Globus pallidus (tissue), 1 donor: Measurements from ENCODE around the gene TAF3.
"Not testable (repeated sequence)": the region's sequence is repeated elsewhere in the genome, so short reads cannot be mapped to it uniquely, and the experiment has no call there.

Source experiments
- DNase-seq: peaks from one replicate; pipeline ENCODE4 v3.0.0-alpha.2; 2015; ENCODE audit warnings: low spot score

TAF3 gene

GRCh38 chr10:7969623-7970022 is 151.3 kb downstream of the TAF3 start:
- DNase-seq, result no peak

DNA sequence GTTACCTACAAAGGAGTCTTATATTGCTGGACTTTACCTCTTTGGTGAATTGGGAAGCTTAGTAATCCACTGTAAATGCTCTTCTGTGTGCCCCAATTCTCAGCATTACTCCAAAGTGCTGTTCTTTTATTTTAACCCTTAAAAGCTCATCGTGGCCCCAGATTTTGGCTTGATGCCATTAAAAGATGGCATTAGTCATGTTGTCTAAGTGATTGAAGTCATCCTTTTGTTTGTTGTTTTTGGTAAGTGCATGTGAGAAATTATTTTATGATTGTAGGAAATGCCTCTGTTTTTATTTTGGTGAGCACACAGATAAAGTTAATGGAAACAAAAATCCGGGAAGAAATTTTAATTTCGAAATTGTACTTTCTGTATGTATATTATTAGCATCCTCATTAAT is 153.6 kb downstream of the TAF3 start:
- DNase-seq, result no peak

DNA sequence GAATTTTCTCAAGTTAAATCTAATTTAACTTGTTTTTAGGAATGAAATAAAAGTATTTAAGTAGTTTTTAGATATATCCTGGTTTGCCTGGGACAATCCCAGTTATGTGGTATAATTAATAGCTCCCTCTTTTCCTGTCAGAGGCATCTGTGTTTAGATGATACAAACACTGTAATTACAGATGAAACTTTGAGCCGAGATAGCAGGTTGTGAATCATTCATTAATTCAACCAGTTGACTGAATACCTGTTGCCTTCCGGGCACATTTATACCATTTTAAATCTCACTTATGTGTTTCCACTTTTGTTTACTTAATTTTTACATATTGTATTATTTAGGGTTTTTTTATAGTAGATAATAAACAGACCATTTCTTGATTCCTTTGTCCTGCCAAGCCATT is 154.1 kb downstream of the TAF3 start:
- DNase-seq, result no peak

GRCh38 chr10:7980196-7980595 is 161.9 kb downstream of the TAF3 start:
- DNase-seq, result no peak

GRCh38 chr10:7982727-7983126 is 164.4 kb downstream of the TAF3 start:
- DNase-seq, result no peak

DNA sequence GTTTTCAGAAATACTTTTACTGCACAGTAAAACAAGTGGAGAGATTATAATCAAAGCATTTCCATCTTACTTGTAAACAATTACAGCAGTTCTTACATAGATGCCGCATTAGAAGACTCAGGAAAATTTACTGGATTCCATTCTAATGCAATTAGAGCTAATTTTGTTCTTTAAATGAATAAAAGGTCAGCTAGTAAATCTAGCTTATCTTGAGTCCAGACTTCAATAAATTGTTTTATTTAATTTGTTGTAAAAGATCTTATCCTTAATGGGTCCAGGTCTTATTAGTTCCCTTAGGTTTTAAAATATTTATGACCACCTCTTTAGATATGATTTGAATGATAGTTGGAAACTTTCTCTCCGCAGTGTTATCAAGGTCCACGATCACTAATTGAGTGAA is 166.0 kb downstream of the TAF3 start:
- no peak for DNase-seq

DNA sequence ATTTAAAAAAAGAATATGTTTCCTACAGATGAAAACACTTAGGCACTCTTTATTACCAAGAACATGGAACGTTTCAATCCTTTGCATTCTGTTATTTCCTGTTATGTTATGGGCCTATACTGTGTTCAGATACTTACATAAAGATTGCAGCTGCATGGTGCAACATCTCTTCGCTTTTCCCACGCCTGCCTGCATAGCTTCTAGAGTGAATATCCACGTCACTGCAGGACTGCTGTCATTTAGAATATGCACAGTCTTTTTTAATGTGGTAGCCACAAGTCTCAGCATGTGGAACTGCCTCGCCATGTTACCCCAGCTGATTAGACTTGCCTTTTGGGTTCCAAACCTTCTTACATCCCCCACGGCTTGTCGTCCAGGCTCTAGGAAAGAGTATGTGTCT is 166.6 kb downstream of the TAF3 start:
- DNase-seq, result no peak

DNA sequence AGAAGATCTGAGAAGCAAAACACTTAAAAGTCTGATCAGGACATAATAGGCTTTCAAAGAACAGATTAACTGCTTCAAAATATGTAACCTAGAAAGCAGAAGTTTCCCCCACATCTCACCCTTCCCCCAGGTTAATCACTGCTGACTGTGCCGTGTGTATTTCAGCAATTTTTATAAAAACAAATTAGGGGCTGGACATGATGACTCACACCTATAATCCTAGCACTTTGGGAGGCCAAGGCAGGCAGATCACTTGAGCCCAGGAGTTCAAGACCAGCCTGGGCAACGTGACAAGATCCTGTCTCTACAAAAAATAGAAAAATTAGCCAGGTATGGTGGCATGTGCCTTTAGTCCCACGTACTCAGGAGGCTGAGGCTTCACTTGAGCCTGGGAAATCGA is 168.5 kb downstream of the TAF3 start:
- DNase-seq, result no peak

DNA sequence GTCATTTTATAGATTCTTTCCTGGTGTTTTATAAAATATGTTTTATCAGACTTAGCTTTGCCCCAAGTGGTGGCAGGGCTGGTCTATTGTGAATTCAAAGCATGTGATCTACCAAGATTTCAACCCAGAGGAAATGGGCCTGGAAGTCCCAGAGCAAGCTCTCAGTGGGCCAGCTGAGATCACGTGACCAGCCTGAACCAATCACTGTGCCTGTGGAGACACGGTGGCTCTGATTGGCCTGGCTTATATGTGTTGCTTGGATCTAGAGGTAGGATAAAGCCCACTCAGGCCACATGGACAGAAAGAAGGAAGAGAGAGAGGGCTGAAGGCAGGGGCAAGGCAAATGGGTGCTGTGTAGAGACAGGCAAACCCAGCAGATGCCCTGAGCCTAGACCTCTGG is 170.7 kb downstream of the TAF3 start:
- no peak for DNase-seq

DNA sequence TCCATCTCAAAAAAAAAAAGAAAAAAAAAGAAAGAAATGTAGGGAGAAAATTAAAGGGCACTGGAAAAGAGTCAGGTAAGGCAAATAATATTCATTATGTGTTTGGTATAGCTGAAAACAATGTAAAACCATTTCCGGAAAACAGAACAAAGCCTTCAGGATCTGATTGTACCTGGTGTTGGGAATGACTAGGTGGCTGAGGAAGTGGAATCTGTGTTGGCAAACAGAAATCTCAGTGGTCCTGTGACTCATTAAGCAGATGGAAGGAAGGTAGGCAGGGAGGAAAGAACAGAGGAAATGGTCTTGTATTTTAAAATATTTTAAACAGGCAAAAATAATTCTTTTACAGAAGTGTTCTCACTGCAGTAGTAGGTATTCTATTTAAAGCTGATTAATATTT is 180.5 kb downstream of the TAF3 start:
- no peak for DNase-seq

GRCh38 chr10:8004469-8005000 is 186.2 kb downstream of the TAF3 start:
- no peak for DNase-seq

DNA sequence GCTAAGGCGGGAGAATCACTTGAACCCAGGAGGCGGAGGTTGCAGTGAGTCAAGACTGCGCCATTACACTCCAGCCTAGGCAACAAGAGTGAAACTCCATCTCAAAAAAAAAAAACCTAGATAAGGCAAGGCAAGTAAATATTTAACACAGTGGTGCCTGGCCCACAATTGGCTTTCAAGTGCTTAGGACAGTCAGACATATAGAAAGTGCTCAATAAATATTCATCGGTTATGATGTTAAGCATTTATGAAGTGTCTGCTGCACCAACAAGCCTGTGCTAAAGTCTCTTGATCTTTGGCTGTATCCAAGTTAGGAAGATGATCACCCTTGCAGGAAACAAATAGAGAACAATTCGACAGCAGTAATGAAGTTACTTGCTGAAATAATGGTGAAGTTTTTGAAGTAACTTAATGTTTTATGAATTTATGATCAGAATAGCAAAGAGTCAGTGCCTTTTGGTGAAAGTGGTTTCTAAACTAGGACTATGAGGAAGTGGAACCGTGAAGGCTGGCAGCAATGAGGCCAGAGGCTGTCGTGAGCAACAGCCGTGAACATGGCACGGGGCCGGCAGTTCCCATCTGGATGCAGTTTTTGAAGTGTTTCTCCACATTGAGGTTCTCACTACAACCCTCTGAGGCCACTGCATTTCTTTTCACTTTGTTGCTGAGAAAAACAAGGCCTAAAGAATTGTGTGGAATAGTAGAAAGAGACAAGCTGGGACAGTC is 188.1 kb downstream of the TAF3 start:
- no peak for DNase-seq

GRCh38 chr10:8009031-8009430 is 190.7 kb downstream of the TAF3 start:
- DNase-seq, result no peak

DNA sequence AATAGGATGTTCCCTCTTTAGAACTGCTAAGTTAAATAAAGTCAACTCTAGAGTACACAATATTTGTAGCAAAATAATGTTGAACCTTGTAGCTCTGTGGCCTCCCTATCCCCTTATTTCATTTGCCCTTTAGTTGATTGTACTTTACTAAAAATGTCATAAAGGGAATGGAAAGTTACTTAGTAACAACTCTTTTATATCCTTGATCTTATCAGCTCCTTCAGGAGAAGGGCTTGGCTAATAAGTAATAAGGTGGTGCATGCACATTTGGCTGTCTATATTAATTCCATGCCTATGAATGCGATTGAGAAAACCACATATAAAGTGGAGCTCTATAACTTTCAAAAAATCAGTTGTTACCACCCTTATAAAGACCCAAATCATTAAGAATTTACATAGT is 194.7 kb downstream of the TAF3 start:
- DNase-seq, result no peak

GRCh38 chr10:8013619-8014018 is 195.3 kb downstream of the TAF3 start:
- DNase-seq, result no peak

GRCh38 chr10:8014649-8015048 is 196.3 kb downstream of the TAF3 start:
- DNase-seq, result no peak

DNA sequence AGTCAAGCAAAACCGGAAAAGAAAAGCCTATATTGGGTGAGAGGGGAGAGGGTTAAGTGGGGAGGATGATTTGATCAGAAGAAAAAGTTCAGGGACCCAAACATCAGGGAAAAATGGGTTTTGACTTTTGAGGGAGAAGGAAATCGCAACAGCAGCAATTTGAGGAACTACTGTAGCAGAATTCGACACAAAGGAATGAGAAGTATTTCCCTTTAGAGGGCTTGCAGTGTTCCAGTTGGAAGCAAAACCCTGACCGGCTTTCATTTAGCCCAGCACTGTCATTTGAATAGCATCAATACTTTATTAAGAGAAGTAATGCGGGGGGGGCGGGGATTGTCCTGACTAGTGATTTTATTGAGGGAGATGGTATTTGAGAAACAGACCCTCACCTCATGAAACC is 199.0 kb downstream of the TAF3 start:
- DNase-seq, result no peak

DNA sequence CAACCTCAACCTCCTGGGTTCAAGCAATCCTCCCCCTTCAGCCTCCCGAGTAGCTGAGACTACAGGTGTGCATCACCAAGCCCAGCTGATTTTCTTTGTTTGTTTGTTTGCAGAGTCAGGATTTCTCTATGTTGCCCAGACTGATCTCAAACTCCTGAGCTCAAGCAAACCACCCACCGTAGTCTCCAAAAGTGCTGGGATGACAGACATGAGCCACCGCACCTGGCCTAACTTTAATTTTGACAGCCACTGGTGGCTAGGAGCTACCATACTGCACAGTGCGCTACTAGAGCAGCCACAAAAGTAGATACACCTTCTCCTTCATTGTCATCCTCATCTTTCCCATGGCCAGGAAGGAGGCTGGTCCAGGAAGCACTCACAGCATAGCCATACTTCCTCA is 205.0 kb downstream of the TAF3 start:
- no peak for DNase-seq

GRCh38 chr10:8023851-8024250 is 205.5 kb downstream of the TAF3 start:
- DNase-seq, result no peak

DNA sequence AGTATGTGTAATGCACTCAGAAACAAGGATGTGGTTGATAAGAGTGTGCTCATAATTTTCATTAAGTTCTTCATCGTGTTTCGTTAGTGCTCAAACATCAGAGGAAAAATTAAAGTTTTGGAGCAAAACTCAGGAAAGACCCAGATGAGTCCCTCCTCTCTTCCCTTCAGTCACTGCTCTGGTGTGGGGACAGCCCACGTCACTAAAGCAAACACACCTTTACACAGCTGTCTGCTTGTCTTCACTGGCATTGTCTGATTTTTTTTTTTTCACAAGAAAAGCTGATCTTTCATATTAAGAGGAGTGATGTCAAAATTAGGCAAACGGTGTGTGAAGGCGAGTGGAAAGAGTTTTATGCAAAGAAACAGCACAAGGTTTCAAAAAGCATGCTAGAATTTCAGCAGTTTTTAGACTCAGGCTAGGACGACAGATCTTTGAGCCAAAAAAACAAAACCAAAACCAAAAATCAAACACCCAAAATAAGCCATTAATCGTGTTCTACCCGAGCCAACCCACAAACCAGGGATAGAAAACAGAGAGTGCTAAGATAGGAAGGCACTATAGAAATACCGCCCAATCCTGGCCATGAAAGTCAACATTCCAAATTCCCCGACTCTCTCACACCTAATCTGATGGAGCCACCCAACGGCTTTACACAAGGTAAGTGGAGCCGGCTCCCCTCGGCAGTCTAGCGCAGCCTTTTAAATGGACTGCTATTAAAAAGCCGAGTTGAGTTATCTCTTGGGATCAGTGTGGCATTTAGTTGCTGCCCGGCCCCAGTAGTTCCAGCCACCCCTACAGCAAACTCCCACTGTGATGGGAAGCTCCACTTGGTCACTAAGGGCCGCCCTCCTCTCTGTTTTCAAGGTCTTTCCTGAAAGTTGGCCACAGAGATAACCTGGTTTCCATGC is 208.3 kb downstream of the TAF3 start:
- no peak for DNase-seq

- DNase-seq, result not testable (repeated sequence)
Measured at GRCh38 chr10:8031211-8031610, 212.9 kb downstream of the TAF3 start.

DNA sequence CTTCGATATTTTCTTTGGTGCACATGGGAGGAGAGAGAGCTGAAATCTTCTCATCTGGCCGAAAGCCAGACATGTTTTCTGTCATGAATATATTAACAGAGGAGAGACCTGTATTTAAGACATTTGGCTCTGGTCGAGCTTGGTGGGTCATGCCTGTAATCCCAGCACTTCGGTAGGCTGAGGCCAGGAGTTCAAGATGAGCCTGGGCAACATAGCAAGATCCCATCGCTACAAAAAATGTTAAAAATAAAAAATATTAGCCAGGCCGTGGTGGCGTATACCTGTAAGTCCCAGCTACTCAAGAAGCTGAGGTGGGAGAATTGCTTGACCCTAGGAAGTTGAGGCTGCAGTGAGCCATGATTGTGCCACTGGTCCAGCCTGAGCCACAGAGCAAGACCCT is 214.3 kb downstream of the TAF3 start:
- DNase-seq, result no peak

DNA sequence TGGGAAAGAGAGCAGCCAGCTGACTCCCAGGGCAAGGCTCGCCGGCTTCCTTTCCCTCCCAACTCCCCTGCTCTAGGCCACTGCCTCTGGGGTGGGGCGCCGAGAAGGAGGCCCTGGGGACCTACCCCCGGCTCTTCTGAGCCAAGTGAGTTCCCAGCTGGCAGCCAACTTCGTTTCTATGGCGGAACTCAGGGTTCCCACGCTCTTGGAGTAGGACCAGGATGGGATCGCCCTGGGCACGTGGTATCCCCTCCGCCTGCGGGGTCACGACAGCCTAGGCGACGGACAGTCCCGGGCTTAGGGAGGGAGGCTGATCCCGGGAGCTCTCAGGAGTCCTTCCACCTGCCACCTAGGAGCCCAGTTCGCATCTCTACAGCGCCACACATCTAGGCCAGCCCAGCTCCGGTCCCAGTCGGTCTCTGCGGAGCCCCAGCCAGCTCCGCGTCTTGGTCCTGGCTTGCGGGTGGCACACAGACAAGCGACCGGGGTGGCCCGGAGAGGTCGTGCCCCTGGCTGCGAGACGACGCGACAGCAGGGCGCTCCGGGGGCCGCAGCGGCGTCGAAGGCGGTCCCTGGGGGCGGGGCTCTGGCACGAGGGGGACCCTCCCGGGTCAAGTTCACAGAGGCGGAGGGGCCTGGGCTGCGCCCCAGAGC is 215.6 kb downstream of the TAF3 start:
- no peak for DNase-seq
